GM19372 (cell line): ENCODE results near the gene PPP3CA.
A peak's percentile ranks its signal among the peaks of the same experiment; 100 is the strongest.
"Not testable (repeated sequence)": the region's sequence is repeated elsewhere in the genome, so short reads cannot be mapped to it uniquely, and the experiment has no call there.

ENCODE experiments used
- ATAC-seq: cut with Tn5 transposase; IDR thresholded peaks from one replicate; pipeline ENCODE4 v1.9.1; 2021; ENCODE audit warnings: mild to moderate bottlenecking, low read depth, moderate library complexity; ENCODE audit not compliant: unreplicated experiment

The PPP3CA gene

DNA sequence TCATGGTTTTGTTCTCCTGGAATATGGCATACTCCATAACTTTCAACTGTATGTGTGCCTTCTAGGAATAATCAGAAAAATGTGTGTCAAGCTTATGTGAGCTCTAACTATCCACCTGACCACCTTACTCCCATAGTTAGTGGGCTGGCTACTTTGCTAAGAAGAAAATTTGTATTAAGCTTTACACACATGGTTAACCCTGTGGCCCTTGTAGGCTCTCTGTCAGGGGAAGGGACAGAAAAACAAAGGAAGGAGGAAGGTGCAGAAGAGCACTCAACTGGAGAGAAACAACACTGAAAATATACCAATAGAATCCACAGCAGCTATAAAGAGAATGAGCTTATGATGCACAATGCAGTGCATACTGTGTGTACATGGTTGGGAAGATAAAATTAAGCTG, 84.6 kb downstream of the PPP3CA start:
- peak; percentile 42 for ATAC-seq

GRCh38 chr4:101259876-101260275, 87.5 kb downstream of the PPP3CA start:
- peak; percentile 86 for ATAC-seq

GRCh38 chr4:101258883-101259282, 88.4 kb downstream of the PPP3CA start:
- no peak for ATAC-seq

GRCh38 chr4:101256222-101256621, 91.1 kb downstream of the PPP3CA start:
- no peak for ATAC-seq

DNA sequence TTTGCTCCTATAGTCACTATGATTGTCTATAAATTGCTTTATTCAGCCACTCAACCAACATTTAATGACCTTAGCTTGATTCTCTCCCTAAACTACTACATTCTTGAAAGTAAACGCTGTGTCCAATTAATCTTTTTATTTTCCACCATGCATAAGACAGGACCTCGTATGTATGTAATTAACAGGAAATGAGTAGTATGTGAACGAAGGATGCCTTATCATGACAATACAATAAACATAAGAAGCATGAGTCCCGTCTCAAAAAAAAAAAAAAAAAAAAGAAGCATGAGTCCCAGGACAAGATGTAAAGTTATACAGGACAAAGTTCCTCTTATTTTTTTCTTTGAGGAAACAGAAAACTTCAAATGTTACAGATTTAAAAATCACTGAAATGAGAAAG, 92.5 kb downstream of the PPP3CA start:
- no peak for ATAC-seq

DNA sequence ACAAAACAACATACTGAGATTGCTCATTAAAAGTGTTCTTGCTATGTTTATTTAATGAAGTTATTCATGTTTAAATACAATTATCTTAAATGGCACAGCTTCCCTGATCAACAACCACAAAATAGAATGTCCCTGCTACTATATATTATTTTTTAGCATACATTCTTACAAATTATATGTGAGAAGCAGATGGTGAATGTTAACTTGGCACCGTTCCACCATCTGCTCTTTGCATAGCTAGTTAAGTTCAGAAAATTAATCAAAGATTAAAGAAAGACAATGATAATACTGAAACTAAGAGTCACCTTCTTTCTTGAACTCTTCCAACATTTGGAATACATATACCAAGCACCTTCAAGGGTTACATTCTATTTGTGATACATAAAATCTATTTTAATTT, 94.2 kb downstream of the PPP3CA start:
- no peak for ATAC-seq

- ATAC-seq, result peak; percentile 65
These were observed 94.6 kb downstream of the PPP3CA start for GRCh38 chr4:101252721-101253120.

GRCh38 chr4:101251261-101251660, 96.1 kb downstream of the PPP3CA start:
- no peak for ATAC-seq

GRCh38 chr4:101244349-101244748, 103.0 kb downstream of the PPP3CA start:
- ATAC-seq, result no peak

GRCh38 chr4:101242441-101242840, 104.9 kb downstream of the PPP3CA start:
- ATAC-seq, result no peak

GRCh38 chr4:101240099-101240498, 107.2 kb downstream of the PPP3CA start:
- ATAC-seq, result no peak

- no peak for ATAC-seq
These were observed 107.7 kb downstream of the PPP3CA start for GRCh38 chr4:101239665-101240064.

- no peak for ATAC-seq
These were observed 108.6 kb downstream of the PPP3CA start for GRCh38 chr4:101238706-101239105.

DNA sequence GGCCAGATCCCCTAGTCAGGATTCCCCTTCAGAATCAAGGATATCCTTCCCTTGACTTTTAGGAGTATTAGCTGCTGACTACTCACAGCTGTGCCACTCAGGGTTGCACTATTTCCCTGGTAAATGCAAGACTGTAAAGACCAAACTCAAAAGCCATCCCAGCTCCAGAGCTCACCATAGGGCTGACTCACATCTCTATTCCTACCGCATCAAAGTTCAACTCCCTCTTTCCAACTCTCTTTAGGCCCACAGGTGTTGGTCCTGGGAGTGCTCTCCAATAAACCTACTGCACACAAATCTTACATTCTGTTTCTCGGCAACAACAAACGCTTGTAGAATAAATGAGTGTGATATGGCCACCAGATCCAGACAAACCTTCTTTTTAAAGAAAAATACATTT, 109.6 kb downstream of the PPP3CA start:
- no peak for ATAC-seq

- no peak for ATAC-seq
These were observed 111.2 kb downstream of the PPP3CA start for GRCh38 chr4:101236097-101236496.

DNA sequence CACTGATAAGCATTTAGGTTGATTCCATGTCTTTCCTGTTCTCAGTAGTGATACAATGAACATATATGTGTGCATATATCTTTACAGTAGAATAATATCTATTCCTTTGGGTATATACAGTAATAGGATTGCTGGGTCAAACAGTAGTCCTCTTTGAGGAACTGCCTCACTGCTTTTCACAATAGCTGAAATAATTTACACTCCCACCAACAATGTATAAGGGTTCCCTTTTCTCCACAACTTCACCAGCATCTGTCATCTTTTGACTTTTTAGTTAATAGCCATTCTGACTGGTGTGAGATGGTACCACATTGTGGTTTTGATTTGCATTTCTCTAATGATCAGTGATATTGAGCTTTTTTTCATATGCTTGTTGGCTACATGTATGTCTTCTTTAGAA, 113.2 kb downstream of the PPP3CA start:
- not testable (repeated sequence) for ATAC-seq

DNA sequence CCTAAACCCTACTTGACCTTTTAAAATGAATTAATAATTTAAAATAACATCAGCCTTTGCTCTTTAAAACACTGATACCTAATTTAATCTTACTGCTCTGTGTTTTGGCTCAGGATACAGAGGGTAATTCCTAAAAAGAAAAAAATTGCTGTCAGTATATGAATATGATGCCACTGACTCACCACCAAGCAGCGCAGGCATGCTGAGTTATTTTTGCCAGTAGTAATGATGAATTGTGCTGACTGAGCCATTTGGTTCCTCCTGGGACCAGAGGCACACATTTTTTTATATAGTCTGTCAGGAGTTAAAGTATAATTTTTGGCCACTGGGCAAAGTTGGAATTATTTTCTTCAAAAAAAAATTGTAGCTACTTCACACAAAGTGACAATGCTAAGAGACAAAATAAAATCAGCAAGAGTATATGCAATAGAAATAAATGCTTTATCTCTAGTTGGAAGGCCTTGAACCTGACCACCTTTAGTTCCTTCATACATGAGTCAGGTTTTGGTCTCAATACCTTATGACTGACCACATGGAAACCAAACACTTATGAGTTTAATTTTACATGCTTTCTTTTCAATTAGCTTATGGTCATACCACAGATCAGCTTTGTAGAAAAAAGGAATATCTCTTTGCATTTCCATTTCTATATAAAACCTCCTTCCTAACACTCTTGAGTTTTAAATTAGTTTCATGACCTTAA, 115.1 kb downstream of the PPP3CA start:
- no peak for ATAC-seq

DNA sequence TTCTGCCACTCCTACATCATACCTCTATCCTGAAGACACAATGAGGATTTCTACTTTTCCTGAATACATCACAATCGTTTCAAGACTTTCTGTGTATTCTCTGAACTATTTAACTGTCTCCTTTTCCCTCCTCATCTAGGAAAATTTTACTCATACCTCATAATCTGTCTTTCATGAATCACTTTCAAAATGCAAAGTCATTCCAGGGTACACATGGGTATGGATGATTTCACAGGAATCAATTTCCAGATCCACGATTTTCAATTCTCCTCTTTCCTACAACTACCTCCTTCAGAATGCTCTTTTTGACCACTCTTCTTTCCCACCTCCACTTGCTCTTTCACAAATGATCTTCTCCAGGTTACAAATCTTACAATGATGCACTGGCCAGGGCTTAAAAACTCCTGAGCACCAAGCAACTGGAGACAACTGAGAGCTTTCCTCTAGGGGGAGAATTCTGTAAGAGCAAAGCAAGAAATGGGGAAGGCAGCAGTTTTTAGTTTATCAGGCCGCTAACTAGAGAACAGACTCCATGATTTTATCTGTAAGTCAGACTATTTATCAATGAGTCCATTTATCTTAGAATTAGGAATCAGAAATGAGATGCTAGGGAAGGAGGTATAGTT, 116.4 kb downstream of the PPP3CA start:
- ATAC-seq, result no peak

GRCh38 chr4:101229116-101229515, 118.2 kb downstream of the PPP3CA start:
- no peak for ATAC-seq

DNA sequence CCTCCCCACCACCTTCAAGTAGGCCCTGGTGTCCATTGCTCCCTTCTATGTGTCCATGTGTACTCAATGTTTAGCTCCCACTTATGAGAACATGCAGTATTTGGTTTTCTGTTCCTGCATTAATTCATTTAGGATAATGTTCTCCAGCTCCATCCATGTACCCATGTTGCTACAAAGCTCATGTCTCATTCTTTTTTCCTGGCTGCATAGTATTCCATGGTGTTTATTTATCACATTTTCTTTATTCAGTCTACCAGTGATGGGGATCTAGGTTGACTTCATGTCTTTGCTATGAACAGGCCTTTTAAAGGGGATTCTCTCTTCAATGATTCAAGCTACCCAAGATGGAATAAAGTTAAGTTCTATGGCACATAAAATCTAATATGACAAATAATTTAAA, 119.6 kb downstream of the PPP3CA start:
- ATAC-seq, result no peak

DNA sequence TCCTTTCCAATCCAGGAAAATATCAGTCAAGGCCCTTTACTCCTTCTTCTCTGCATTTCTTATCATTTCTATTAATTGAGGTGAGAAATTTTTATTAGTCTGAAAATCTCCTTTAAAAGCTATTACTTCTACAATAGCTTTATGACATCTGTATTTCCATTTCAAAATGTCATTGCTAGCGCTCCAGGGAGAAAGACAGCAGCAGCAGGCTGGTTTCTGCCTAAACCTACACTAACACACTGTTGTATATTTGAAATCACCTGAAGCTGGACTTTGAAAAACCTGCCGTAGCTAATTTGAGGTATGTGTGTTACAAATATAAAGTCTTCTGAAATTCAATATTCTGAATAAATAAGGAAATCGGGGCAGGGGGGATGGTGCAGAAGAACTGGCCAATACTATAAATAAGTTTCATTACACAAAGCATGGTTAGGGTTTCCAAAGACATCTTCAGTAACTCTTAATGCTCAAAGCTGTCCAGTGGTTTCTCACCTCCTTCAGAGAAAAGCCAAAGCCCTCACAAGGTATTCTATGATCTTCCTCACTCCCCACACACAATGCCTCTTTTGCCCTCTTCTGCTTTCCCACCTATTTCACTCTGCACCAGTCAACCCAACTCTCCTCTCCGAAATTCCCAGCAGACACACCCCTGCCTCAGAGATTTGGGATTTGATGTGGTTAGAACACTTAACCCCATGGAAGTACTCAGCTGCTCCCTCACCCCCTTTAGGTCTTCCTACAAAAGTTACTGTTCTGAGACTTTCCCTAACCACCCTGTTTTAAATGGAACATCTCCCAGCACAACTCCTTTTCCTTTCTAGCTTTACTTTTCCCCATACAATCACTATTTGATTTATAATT, 122.7 kb downstream of the PPP3CA start:
- ATAC-seq, result no peak
